ENCODE measurements around the gene DYNLT4.
"Not testable (repeated sequence)": the region's sequence is repeated elsewhere in the genome, so short reads cannot be mapped to it uniquely, and the experiment has no call there.

DYNLT4 gene, protein sequence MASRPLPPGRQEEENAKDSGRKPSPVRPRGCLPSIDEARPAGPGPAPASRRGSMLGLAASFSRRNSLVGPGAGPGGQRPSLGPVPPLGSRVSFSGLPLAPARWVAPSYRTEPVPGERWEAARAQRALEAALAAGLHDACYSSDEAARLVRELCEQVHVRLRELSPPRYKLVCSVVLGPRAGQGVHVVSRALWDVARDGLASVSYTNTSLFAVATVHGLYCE

DNA sequence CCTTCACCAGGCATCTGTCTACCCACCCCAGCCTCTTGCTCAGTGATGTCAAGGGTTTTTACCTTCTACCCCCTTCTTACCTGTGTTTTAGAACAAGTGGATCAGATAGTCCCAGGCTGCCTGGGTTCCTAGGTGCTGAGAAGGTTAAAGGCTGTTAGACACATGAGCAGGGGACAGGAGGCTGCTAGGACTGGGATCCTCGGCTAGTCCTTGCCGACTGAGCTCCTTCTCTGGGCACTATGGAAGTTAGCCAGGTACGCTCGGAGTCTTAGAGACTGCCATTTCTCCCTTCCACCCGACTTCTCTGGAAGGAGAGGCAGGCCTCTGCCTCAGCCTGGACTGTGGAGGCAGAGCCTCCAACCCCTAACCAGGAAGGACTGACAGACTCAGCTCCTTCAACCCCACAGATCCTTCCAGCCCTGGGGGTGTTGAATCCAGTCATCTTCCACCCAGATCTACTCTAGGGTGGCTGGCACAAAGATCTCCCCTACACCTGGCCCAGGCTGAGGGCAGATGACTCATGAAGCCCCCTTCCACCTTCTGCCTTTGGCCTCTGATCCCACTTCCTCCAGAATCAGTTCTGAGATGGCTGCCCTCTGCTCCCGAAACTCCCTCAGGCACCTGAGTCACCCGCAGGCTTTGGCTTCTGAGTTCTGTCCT lies at the start of gene DYNLT4:
DYNLT4 (minus strand) TSS at position 648 of the 660 bp plus-strand sequence. CDS start 683 bp downstream, outside the sequence.
- no peak for DNase-seq (ENCODE audit: low read depth)

DNA sequence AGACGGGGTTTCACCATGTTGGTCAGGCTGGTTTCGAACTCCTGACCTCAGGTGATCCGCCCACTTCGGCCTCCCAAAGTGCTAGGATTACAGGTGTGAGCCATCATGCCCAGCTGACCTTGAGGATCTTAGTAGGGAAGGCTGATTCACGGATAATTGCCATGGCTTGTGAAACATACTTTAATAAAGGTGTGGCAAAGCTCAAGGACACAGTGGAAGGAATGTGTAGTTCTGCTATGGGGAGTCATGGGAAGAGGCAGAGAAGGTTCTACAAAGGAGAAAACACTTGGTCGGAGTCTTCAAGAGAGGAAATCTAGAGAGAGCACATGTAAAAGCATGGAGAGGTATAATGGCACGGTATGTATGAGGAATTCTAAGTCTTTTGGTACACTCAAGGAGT lies 48.6 kb upstream of the DYNLT4 start:
- no peak for DNase-seq (ENCODE audit: low read depth)

DNA sequence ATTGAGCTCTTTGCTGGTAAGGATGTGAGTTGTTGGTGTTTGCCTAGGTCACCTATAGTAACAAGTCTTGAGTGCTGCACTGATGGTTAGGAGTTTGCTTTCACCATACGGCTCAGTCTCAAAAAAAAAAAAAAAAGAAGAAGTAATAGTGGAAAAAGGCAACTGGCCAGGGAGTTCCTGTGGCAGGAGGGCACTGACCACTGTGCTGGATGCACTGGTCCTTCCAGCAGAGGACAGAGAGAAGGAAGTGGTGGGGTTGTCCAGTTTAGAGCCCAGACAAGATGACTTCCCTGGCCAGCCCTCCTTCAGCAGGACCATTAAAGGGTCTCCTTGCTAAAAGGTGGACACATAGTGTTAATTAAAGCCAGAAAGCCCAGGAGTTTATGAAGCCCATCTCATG lies 47.8 kb upstream of the DYNLT4 start:
- no peak for DNase-seq (ENCODE audit: low read depth)

DNA sequence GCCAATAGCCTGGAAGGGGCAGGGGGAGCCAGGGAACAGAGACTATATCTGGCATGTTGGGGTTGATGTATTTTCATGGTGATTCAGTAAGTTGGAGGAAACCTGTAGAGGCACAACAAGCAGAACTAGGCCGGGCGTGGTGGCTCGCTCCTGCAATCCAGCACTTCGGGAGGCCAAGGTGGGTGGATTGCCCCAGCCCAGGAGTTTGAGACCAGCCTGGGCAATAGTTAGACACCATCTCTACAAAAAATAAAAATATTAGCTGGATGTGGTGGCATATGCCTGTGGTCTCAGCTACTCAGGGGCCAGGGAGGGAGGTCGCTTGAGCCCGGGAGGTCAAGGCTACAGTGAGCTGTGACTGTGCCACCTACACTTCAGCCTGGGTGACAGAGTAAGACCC lies 46.0 kb upstream of the DYNLT4 start:
- no peak for DNase-seq (ENCODE audit: low read depth)

DNA sequence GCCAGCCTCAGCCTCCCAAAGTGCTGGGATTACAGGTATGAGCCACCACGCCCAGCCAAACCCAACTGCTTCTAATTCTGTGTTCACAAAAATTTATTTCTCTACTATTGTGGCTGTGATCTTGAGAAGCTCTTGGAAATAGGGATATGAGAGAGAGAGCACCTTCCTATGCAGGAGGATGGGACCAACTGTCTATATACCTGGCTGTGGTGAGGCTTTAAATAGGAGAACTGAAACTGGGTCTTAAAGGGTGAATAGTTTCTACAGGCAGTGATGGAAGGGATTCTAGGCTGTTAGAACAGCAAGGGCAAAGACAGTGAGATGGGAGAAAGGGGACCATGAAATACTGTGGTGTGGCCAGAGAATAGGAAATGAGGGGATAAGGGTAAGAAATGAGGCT lies 44.2 kb upstream of the DYNLT4 start:
- DNase-seq (ENCODE audit: low read depth): no peak

DNA sequence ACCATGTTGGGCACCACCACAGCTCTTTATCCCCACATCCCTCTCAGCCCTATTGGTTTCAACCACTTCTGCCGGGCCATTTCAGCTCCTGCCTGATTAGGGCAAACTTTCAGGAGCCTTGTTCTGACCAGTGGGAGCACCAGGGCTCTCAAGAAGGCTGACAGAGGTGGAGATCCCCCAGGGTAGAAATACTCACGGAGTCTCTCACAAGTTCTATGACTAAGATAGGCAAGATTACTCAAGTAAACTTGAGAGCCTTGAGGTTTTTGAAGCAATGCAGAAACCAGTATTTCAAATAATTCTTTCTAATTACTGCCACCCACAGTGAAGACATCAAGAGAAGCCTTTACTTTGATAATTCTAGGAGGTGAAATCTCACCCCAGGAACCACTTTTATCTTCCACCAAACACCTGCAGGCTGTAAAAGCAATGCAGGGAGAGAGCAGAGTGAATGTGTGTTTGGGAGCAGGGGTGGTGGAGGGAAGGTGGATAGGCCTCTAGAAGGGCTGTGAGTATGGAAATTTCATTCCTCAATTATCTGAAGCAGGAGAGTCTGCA lies 42.5 kb upstream of the DYNLT4 start:
- peak; percentile 44 for DNase-seq (ENCODE audit: low read depth)

DNA sequence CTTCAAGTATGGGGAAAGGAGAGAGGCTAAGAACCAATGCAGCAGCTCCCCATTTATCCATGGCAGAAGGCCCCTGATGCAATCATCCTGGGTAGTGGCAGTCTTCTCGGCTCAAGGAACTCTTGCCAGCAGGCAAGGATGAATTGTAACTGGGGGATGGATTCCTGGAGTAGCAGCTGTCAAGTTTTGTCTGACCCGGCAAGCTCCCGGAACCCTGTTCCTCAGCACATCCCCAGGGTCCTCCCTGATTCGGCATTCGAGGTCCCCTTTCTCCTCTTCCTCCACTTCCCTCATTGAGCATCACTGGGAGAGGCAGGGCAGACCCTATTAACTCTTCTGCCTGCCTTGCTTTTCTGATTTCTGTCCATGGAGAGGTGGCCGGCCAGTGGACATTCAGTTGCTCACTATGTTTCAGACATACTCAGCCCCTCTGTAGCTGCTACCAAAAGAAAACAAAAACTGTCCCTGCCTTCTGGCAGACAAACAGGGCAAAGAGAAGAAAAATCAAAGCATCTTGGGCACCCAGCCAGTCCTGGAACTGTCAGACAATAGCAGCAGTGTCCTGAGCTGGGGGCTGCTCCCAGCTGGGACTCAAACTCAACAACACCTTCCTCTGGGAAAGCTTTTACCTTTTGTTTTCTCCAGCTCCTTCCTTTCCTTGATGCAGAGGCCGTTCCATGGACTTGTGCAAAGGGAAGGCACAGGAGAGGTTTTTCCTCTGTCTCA lies 41.5 kb upstream of the DYNLT4 start:
- DNase-seq (ENCODE audit: low read depth): no peak

DNA sequence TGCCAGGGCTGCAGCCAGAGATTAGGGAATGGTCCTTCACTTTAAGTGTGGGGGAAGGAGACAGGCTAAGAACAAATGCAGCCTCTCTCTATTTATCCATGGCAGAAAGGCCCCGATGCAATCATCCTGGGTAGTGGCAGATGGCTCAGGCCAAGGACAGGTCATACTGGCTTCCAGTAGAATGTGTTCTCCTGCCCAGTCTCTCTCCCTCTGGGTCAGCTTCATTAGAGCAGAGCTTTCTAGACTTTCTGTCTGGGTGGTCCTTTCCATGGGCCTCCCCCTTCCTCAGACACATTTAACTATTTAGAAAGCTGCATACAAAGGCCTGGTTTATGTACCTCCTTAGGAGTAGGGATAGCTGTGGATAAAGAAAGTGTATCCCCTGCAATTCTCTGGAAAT lies 40.7 kb upstream of the DYNLT4 start:
- DNase-seq (ENCODE audit: low read depth): no peak

DNA sequence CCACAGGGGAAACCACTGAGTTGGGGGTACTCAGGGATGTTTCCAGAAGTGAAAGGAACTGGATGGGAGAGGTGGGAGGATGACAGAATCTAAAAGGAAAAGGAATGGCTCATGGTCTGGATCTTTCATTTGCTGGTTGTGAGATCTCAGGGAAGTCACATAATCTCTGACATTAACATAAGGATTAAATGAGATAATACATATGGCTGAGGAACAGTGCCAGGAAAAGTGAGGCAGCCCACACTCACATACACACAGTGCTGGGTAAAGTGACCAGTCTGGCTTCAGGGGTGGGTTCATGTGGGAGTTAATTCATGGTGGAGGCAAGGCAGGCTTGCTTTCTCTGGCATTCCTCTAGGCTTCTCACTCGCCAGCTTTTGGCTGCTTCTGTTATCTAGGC lies 39.8 kb upstream of the DYNLT4 start:
- no peak for DNase-seq (ENCODE audit: low read depth)

DNA sequence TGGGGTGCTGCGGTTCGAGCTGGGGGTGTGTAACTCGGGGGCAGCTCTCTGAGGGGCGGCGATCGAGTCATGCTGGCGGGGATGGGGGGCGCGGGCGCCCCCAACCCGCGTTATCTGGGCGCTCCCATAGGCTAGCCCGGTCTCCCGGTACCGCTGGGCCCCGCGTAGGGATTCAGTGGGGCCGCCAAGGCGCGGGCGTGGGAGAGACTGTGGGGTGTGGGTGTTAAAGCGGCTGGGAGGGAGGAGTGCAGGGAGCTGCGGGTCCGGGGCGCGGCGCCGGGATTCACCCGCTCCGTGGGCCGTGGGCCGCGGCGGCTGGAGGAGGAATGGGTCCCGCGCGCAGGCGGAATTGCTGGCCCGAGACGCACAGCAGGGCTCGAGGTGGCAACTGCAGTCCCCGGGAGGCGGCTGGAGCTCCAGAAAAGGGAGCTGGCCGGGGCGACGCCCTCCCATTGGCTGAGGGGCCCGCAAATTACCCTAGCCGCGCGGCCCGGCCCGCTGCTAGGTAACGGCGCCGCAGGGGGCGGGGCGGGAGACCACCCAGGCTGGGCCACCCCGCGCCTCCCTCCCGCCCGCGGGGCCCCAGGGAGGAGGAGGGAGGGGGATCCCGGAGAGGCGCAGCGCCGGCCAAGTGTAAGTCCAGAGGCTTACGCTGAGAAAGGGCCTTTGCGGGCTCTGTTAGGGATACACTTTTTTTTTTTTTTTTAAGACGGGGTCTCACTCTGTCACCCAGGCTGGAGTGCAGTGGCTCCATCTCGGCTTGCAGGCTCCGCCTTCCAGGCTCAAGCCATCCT lies 35.9 kb upstream of the DYNLT4 start, which contains the start of gene PTCH2:
PTCH2 (minus strand) TSS at position 392 of the 794 bp plus-strand sequence; CDS start at position 71, 321 bp downstream.
- DNase-seq (ENCODE audit: low read depth): peak; percentile 70

DNA sequence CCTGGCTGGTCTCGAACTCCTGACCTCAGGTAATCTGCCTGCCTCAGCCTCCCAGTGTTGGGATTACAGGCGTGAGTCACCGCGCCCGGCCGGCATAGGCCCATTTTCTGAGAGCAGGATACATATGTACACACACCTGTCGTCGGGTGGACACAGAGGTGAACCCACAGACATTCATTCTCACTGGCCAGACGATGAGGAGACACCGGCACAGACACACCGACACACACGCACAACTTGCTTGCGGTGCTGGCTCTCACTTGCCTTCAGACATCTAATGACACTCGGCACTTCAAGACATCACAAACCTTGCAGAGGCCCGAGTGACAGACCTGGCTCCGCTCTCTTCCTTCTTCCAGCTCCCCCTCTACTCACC lies 35.3 kb upstream of the DYNLT4 start:
- DNase-seq (ENCODE audit: low read depth): no peak

DNA sequence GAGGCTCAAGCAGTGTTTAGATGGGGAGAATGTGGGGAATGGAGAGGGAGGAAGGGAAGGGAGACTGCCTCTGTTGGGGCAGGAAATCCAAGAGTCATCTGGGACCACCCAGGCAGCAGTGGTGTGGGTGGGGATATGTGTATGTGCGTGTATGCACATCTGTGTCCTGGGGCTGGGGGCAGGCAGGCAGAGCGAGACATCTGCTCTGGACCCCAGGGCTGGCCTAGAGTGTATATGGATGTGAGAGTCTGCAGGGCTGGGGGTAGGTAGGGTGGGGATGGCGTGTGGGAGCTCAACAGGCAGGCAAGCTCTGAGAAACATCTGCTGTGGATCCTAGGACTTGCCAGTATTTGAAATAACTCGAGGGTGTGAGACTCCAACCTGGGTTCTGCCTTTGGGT lies 32.4 kb upstream of the DYNLT4 start:
- no peak for DNase-seq (ENCODE audit: low read depth)

DNA sequence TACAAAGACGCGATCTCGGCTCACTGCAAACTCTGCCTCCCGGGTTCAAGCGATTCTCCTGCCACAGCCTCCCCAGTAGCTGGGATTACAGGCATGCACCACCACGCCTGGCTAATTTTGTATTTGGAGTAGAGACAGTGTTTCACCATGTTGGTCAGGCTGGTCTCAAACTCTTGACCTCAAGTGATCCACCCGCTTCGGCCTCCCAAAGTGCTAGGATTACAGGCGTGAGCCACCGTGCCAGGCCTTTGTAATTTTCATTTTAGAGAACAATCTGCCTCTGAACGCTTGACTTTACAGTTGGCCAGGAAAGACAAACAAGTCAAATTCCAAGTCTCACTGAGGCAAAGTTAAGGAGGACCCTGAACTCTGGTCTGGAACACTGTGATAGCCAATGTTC lies 31.1 kb upstream of the DYNLT4 start:
- not testable (repeated sequence) for DNase-seq (ENCODE audit: low read depth)

DNA sequence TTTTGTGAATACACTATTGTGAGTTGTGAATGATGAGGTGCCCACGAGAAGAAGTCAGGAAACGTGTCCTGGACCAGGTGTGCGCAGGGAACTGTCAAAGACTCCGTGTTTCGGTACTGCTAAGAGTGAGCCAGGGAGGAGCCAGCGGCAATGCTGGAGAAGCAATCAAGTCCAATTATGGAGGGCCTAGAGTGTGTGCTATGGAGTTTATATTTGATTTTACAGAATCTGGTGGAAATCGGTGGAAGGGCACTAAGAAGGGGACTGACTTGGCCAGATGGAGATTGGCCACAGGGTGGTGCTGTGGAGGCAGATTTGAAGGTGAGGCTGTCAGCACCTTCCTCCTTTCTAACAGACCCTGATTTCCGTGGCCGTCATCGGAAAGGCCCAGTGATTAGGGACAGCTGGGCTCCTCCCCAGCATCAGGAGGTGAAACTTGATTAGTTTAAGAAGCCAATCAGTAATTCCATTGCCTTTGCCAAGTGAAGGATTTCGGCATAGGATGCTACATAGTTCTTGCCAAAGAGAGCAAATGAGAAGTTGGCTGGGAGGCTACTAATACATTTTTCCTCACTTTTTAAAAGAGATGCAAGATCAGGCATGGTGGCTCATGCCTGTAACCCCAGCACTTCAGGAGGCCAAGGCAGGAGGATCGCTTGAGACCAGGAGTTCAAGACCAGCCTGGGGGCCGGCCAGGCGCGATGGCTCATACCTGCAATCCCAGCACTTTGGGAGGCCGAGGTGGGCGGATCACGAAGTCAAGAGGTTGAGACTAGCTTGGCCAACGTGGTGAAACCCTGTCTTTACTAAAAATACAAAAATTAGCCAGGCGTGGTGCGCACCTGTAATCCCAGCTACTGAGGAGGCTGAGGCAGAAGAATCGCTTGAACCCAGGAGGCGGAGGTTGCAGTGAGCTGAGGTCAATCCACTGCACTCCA lies 28.9 kb upstream of the DYNLT4 start:
- DNase-seq (ENCODE audit: low read depth): peak; percentile 86

DNA sequence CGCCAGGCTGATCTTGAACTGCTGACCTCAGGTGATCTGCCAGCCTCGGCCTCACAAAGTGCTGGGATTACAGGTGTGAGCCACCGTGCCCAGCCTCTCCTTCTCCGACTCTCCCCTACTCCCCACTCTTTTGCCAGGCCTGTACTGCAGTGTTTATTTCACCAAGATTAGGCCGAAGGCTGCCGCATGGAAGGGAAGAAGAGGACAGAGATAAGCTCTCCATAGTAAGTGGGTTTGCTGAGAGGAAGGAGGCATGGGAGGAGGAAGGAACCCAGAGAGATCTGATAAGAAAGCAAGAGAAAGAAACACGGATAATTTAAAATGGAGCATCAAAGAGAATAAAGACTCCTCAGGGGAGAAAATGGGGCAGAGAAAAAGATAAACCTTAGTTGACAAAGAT lies 27.2 kb upstream of the DYNLT4 start:
- DNase-seq (ENCODE audit: low read depth): no peak

DNA sequence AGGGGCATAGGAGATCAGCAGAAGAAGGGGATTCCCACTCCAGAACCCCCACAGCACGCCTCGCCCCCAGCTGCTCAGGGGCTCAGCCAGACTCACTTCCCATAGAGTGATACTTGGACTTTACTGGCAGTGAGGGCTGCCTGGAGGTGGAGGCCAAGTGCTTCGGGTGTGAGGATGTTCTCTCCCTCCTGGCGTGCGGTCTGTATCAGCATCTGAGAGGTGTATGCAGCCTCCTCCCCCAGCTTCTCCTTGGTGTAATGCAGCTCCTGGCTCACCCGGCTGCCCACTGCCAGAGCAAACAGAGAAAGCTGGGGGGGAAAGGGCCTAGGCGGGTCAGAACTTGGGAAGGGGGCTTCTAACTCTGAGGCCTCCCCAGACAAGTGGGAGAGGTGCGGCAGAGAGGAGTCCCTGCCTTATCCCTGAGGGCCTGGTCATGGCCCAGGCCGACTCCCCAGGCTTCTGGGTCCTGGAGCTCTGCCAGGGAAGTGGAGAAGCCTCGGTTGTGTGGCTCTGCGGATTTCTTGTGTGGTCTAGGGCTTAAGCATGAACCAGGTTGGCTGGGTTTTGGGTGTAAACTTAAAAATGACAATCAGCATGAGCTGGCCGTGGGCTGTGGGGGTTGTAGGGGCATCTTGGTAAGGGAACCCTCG lies 25.0 kb upstream of the DYNLT4 start:
- DNase-seq (ENCODE audit: low read depth): no peak

DNA sequence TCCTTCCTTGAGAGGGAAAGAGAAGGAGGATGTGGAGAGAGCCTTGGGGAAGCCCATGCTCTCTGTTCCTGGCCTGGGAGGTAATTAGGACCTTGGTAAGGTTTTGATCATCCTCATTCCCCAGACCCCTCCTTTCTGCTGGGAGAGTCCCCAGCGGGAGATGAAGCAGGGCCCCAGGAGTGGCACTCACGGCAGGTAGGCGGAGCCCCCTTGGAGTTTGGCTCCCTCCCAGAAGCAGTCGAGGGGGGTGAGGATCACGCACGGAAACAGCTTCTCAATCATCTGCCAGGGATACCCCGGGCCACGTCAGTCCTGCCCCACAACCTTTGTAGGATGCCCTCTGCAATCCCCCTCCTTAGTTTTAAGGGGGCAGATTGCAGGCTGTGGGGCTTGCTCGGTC lies 24.4 kb upstream of the DYNLT4 start:
- DNase-seq (ENCODE audit: low read depth): no peak

DNA sequence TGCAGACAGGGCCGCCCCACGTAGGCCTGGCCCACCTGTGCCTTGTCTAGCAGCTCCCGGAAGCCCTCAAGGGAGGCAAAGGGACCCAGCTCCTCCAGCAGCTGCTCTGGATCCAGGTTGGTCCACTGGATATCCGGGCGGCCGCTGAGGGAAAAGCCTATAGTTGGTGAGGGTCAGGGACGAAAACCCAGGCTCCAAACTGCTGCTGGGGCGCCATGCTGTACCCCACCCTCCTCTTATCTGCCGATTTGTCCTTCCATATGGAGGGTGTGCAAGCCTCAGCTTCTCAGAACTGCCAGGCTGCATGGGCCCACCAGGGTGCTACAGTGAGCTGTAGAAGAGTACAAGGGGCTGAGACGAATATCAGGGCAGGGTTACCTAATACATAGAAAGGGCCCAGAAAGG lies 23.8 kb upstream of the DYNLT4 start:
- DNase-seq (ENCODE audit: low read depth): no peak

DNA sequence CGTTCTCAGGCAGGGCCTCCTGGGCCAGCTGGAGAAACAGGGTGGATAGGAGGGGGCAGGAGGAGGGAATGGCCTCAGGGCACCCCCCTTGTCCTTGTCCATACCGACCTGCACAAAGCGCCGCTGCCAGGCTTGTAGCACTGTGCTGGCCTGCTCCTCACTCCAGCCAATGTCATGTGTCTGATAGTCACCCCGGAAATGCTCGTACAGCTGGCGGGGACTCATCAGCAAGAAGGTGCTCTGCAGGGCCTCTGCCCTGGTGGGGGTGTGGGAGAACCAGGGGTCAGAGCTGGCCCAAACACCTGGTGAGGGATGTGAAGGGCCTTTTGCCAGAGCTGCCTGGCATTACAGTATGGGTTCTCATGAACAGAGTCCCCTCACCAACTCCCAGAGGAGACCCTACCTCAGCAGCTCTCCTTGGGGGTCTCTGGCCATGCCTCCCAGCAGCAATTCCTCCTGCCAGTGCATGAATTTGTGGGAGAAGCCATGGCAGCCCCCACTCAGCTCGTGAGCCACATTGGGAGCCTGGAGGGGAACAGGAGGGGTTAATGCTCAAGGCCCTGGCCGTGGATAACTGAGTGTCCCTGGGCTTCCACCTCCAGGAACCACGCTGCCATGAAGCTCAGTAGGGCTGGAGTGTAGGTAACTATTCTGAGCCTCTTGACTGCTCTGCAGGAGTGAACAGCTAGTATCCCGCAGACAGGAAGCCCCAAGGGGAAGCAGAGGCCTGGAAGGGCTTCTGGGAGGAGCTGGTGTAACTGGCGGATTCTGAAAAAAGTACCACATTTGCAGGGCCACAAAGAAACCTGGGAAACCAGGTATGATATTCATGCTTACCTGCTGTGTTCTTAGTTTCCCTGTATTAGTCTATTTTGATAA lies 22.6 kb upstream of the DYNLT4 start:
- DNase-seq (ENCODE audit: low read depth): no peak

Measured in ELR (cell line).